Tibial nerve (tissue), 4 donors: Measurements from ENCODE around the gene CSNK2A2. TPM values are rescaled to one million over a fixed set of nuclear protein-coding genes. Genes with fewer than 3 reads are reported as not detected.

Experiments
- DNase-seq, 2 donors: peaks; one replicate each; pipeline ENCODE4 v3.0.0-alpha.2; 2019; ENCODE audit warnings: low spot score in 2 of 2
- H3K27ac ChIP-seq, 4 donors: fragments of 200-600 bp; sonication (generic) in 3 of 4; one replicate each; pipeline ENCODE4 v1.5.1; 2017 to 2019; ENCODE audit warnings: mild to moderate bottlenecking in 1 of 4
- H3K27me3 ChIP-seq, 2 donors: fragments of 200-600 bp; sonication (generic) in 1 of 2; one replicate each; pipeline versions ENCODE4 v1.5.1 to v1.6.0; 2017 to 2019
- H3K36me3 ChIP-seq, 3 donors: fragments of 200-600 bp; sonication (generic); one replicate each; pipeline ENCODE4 v1.5.1; 2018 to 2019
- H3K4me1 ChIP-seq, 4 donors: fragments of 200-600 bp; sonication (generic) in 3 of 4; one replicate each; pipeline ENCODE4 v1.5.1; 2017 to 2019
- H3K4me3 ChIP-seq, 4 donors: fragments of 200-600 bp; sonication (generic) in 3 of 4; one replicate each; pipeline ENCODE4 v1.5.1; 2017 to 2019; ENCODE audit warnings: mild to moderate bottlenecking in 1 of 4, moderate library complexity in 1 of 4
- H3K9me3 ChIP-seq, 4 donors: fragments of 200-600 bp; sonication (generic) in 3 of 4; one replicate each; pipeline ENCODE4 v1.5.1; 2017 to 2019
- CTCF ChIP-seq, 5 experiments: fragments of 200-600 bp in 3 of 5; fragments of 450-650 bp in 2 of 5; sonication (generic) in 3 of 5; IDR thresholded peaks; one replicate each; pipeline ENCODE4 v1.5.1; 2016 to 2019; ENCODE audit warnings: antibody characterized with exemption in 5 of 5, mild to moderate bottlenecking in 3 of 5, moderate library complexity in 2 of 5
- EP300 ChIP-seq, 2 donors: sonication (generic); formaldehyde crosslinking; IDR thresholded peaks; one replicate each; pipeline ENCODE4 v1.6.1; 2017; ENCODE audit warnings: antibody characterized with exemption in 2 of 2, mild to moderate bottlenecking in 1 of 2
- POLR2A ChIP-seq, 2 donors: fragments of 450-650 bp; IDR thresholded peaks; one replicate each; pipeline ENCODE4 v1.6.1; 2017; ENCODE audit warnings: antibody characterized with exemption in 2 of 2, mild to moderate bottlenecking in 2 of 2, moderate library complexity in 2 of 2
- WGBS, 2 donors: methylation state at CpG; one replicate each; pipeline ENCODE4 v1.1.5; 2018; 5-methylcytosine and 5-hydroxymethylcytosine counted together
- total RNA-seq, 4 donors: library from RNA; depleted of rRNA; stranded (reverse); fragments of >200 nt; gene quantifications; one replicate each; pipeline ENCODE4 v1.1.0, GENCODE V29; 2016

CSNK2A2 gene
- total RNA-seq, 4 donors from 2014 or later: 25.8 to 74.7 (median 34.1) TPM

- no peaks in the 10 kb centered on the region for H3K4me1 ChIP-seq
- H3K27me3 ChIP-seq: no peaks in the 10 kb centered on the region
- no peaks in the 10 kb centered on the region for H3K36me3 ChIP-seq
- no peak for DNase-seq
- TF ChIP-seq POLR2A (IDR thresholded peaks at IDR 0.05) (no peak), CTCF (IDR thresholded peaks at IDR 0.05) (no peak), EP300 (IDR thresholded peaks at IDR 0.05) (no peak)
- H3K9me3 ChIP-seq: peaks cover 0 to 14% (median 0%) of the 10 kb centered on the region in 4 donors
- WGBS, 2 donors: 66 to 72% methylated on average over 3 of the region's 3 CpGs
- no peak overlapping the region for H3K4me3 ChIP-seq
- no peak overlapping the region for H3K27ac ChIP-seq
Measured at GRCh38 chr16:58212824-58213655, 15.1 kb upstream of the CSNK2A2 start.

GRCh38 chr16:58211846-58212245 is 13.9 kb upstream of the CSNK2A2 start:
- Histone ChIP-seq H3K4me1 (no peaks in the 10 kb centered on the region), H3K27me3 (no peaks in the 10 kb centered on the region), H3K36me3 (no peaks in the 10 kb centered on the region), H3K27ac (no peak overlapping the region), H3K9me3 (peaks cover 0 to 6% (median 0%) of the 10 kb centered on the region in 4 donors), H3K4me3 (no peak overlapping the region)
- WGBS, 2 donors: 58 to 60% methylated on average over 3 of the region's 3 CpGs
- DNase-seq: no peak
- TF ChIP-seq POLR2A (IDR thresholded peaks at IDR 0.05) (no peak), CTCF (IDR thresholded peaks at IDR 0.05) (no peak), EP300 (IDR thresholded peaks at IDR 0.05) (no peak)

GRCh38 chr16:58211245-58211644 is 13.3 kb upstream of the CSNK2A2 start:
- no peak overlapping the region for H3K4me3 ChIP-seq
- no peaks in the 10 kb centered on the region for H3K36me3 ChIP-seq
- no peaks in the 10 kb centered on the region for H3K27me3 ChIP-seq
- H3K9me3 ChIP-seq: no peaks in the 10 kb centered on the region
- DNase-seq: no peak
- no peak for TF ChIP-seq EP300 (IDR thresholded peaks at IDR 0.05)
- no peaks in the 10 kb centered on the region for H3K4me1 ChIP-seq
- no peak overlapping the region for H3K27ac ChIP-seq

- Histone ChIP-seq H3K4me3 (no peak overlapping the region), H3K4me1 (no peaks in the 10 kb centered on the region), H3K27ac (no peak overlapping the region), H3K27me3 (peaks cover 0 to 5% of the 10 kb centered on the region in 2 donors), H3K36me3 (no peaks in the 10 kb centered on the region), H3K9me3 (no peaks in the 10 kb centered on the region)
- DNase-seq: no peak
- WGBS, 2 donors: 63 to 68% methylated on average over 10 of the region's 10 CpGs
- no peak for TF ChIP-seq EP300 (IDR thresholded peaks at IDR 0.05)
- TF ChIP-seq POLR2A (IDR thresholded peaks at IDR 0.05): no peak
- TF ChIP-seq CTCF (IDR thresholded peaks at IDR 0.05): no peak
Measured at GRCh38 chr16:58205276-58206036, 7.5 kb upstream of the CSNK2A2 start.

GRCh38 chr16:58201163-58201562 is 3.3 kb upstream of the CSNK2A2 start:
- peaks cover 0 to 3% (median 0%) of the 10 kb centered on the region in 3 donors for H3K36me3 ChIP-seq
- no peak overlapping the region for H3K27ac ChIP-seq
- H3K9me3 ChIP-seq: no peaks in the 10 kb centered on the region
- peaks cover 0 to 16% (median 14%) of the 10 kb centered on the region in 4 donors for H3K4me1 ChIP-seq
- no peak for DNase-seq
- no peak for TF ChIP-seq CTCF (IDR thresholded peaks at IDR 0.05)
- no peak for TF ChIP-seq POLR2A (IDR thresholded peaks at IDR 0.05)
- TF ChIP-seq EP300 (IDR thresholded peaks at IDR 0.05): no peak
- WGBS, 2 donors: 59 to 60% methylated on average over 5 of the region's 5 CpGs
- H3K27me3 ChIP-seq: peaks cover 0 to 5% of the 10 kb centered on the region in 2 donors
- H3K4me3 ChIP-seq: no peak overlapping the region
